Heart right ventricle (tissue), 12 donors: ENCODE results near the gene FMNL3. TPM values are rescaled to one million over a fixed set of nuclear protein-coding genes. Genes with fewer than 3 reads are reported as not detected.

ENCODE experiments used
- polyA plus RNA-seq, 2 donors: library from polyadenylated mRNA; stranded (reverse); fragments of 200-250 nt; gene quantifications; one replicate each; pipeline ENCODE4 v1.2.3, GENCODE V29; 2013
- total RNA-seq, 10 donors: library from RNA; stranded (reverse); fragmentation: NEBNext Ultra II Directional in 3 of 10; extraction: Animal tissue kit (Norgen Biotek cat#: 25700) in 3 of 10; gene quantifications; one replicate each; pipeline versions ENCODE4 v1.2.1 to v1.2.4, GENCODE V29; 2021 to 2023
- donor health status: ischemic (EF 13 %, LVEDD 7.1; RV severe dilation, severe dysfunction).
- donor health status: healthy with polysubstance abuse.
- donor health status: DM: no; HTN: yes; CAD: no.
- donor health status: DM: no; HTN: no; CAD: no.
- donor health status: ischemic (EF 25% LVEDD 6.9; RV normal size, moderate dysfunction).
- donor health status: ischemic (EF 25% LVEDD 5.7; RV mildly dilated, moderate dysfunction).
- donor health status: healthy.
- donor health status: nonischemic (EF 11% LVEDD 7.7; RV severe dilation, severe dysfunction).
- donor health status: DM: yes; HTN: yes; CAD: no.
- donor health status: PGD.
- donor health status: ischemic (EF 29% LVEDD 5.4; RV normal size, mild dysfunction).
- donor health status: nonischemic (EF 23%, LVEDD 6.1; RV moderate dilation, normal function).

FMNL3 gene
- total and polyA plus RNA-seq, 12 donors, result 5.7 to 19.6 (median 11.3) TPM

Other genes starting within 250 kb of the FMNL3 start
- gene KCNH3, start 168.4 kb downstream of the FMNL3 start, total RNA-seq, result 1 to 10 TPM in 1 of 10 donors, under 1 TPM in 9; 0.16 to 1.2 (median 0.26) TPM
- gene KCNH3, start 168.4 kb downstream of the FMNL3 start, polyA plus RNA-seq, result 1 to 10 TPM in 1 of 2 donors, under 1 TPM in 1; 0.17 to 2.0 TPM
- 100 to 1,000 TPM in 1 of 10 donors, 10 to 100 TPM in 9; 72.6 to 118 (median 82.2) TPM for gene MCRS1, start 139.3 kb downstream of the FMNL3 start, total RNA-seq
- gene MCRS1, start 139.3 kb downstream of the FMNL3 start, polyA plus RNA-seq, result 10 to 100 TPM; 73.3 to 94.7 TPM
- gene FAM186B, start 101.8 kb downstream of the FMNL3 start, total RNA-seq, result 1 to 10 TPM in 2 of 10 donors, under 1 TPM in 8; 0.25 to 1.5 (median 0.78) TPM
- gene FAM186B, start 101.8 kb downstream of the FMNL3 start, polyA plus RNA-seq, result under 1 TPM; 0.04 to 0.22 TPM
- gene PRPF40B, start 83.8 kb downstream of the FMNL3 start, total RNA-seq, result 10 to 100 TPM; 16.8 to 26.2 (median 21.6) TPM
- gene PRPF40B, start 83.8 kb downstream of the FMNL3 start, polyA plus RNA-seq, result 10 to 100 TPM; 13.4 to 37.5 TPM
- gene TMBIM6, start 34.2 kb upstream of the FMNL3 start, total RNA-seq, result 100 to 1,000 TPM; 174 to 322 (median 202) TPM
- gene TMBIM6, start 34.2 kb upstream of the FMNL3 start, polyA plus RNA-seq, result 100 to 1,000 TPM; 110 to 260 TPM
- 10 to 100 TPM; 17.3 to 32.1 (median 23.7) TPM for gene NCKAP5L, start 121.0 kb upstream of the FMNL3 start, total RNA-seq
- 10 to 100 TPM; 11.6 to 44.6 TPM for gene NCKAP5L, start 121.0 kb upstream of the FMNL3 start, polyA plus RNA-seq
- 1 to 10 TPM; 1.1 to 3.9 (median 2.4) TPM for gene BCDIN3D, start 135.7 kb upstream of the FMNL3 start, total RNA-seq
- gene BCDIN3D, start 135.7 kb upstream of the FMNL3 start, polyA plus RNA-seq, result 1 to 10 TPM; 2.0 TPM
- gene FAIM2, start 196.5 kb upstream of the FMNL3 start, total RNA-seq, result 10 to 100 TPM in 1 of 10 donors, 1 to 10 TPM in 9; 1.2 to 11.3 (median 3.2) TPM
- gene FAIM2, start 196.5 kb upstream of the FMNL3 start, polyA plus RNA-seq, result 10 to 100 TPM in 1 of 2 donors, 1 to 10 TPM in 1; 7.8 to 15.0 TPM
- gene AQP2, start 243.3 kb upstream of the FMNL3 start, total RNA-seq, result not detected
- under 1 TPM in 1 of 2 donors, not detected in 1; 0.04 TPM for gene AQP2, start 243.3 kb upstream of the FMNL3 start, polyA plus RNA-seq